T-cell (primary cell): ENCODE measurements around the gene LSMEM2. TPM values are rescaled to one million over a fixed set of nuclear protein-coding genes. Genes with fewer than 3 reads are reported as not detected.
A peak's percentile ranks its signal among the peaks of the same experiment; 100 is the strongest.

Source experiments
- ATAC-seq, 4 experiments: fragments of 200-7000 bp in 3 of 4; fragments of 150-1000 bp in 1 of 4; cut with Tn5 transposase; replicated peaks in 1 of 4; 1 replicate in 3 of 4; 2 replicates in 1 of 4; pipeline ENCODE4 v1.10.0; 2021; ENCODE audit warnings: moderate library complexity in 3 of 4, mild to moderate bottlenecking in 2 of 4, moderate number of reproducible peaks in 1 of 4
- CTCF ChIA-PET, 2 donors: fragments of 300-600 bp; sonication (Branson Sonifier 250); formaldehyde crosslinking; loops; one replicate each; lab custom pipeline; 2022; ENCODE audit warnings: antibody characterized with exemption in 2 of 2; lab: Charles Lee
- POLR2A ChIA-PET, 2 donors: fragments of 300-600 bp; sonication (Branson Sonifier 250); formaldehyde crosslinking; loops; one replicate each; lab custom pipeline; 2022; ENCODE audit warnings: antibody characterized with exemption in 2 of 2; lab: Charles Lee
- DNase-seq, 35 experiments: peaks; one replicate each; pipeline versions ENCODE4 v3.0.0 to v3.0.0-alpha.2; 2013 to 2023
- H3K27ac ChIP-seq: one replicate; pipeline ENCODE4 v1.5.1; 2013; ENCODE audit warnings: low read length
- H3K27me3 ChIP-seq, 2 experiments: replicated peaks in 1 of 2; 1 replicate in 1 of 2; 2 replicates in 1 of 2; pipeline versions ENCODE4 v1.6.1 to v1.7.0; 2013; ENCODE audit warnings: low read length in 1 of 2, mixed read lengths in 1 of 2; ENCODE audit not compliant: control insufficient read depth in 2 of 2, insufficient read depth in 2 of 2; ENCODE audit errors: extremely low read depth in 1 of 2
- H3K36me3 ChIP-seq, 2 donors: 1 replicate in 1 of 2; 2 replicates in 1 of 2; pipeline versions ENCODE4 v1.6.1 to v1.7.0; 2013; ENCODE audit warnings: low read length in 1 of 2; ENCODE audit not compliant: control insufficient read depth in 2 of 2, insufficient read depth in 1 of 2; ENCODE audit errors: extremely low read depth in 1 of 2
- H3K4me1 ChIP-seq, 2 experiments: 1 replicate in 1 of 2; 2 replicates in 1 of 2; pipeline versions ENCODE4 v1.6.1 to v1.7.0; 2013; ENCODE audit warnings: low read length in 2 of 2, mixed read lengths in 1 of 2; ENCODE audit not compliant: insufficient read depth in 2 of 2, control insufficient read depth in 1 of 2; ENCODE audit errors: extremely low read depth in 1 of 2
- H3K4me3 ChIP-seq, 2 donors: 1 replicate in 1 of 2; 2 replicates in 1 of 2; pipeline versions ENCODE4 v1.5.1 to v1.7.0; 2013; ENCODE audit warnings: mild to moderate bottlenecking in 2 of 2, low read length in 1 of 2, moderate library complexity in 1 of 2; ENCODE audit not compliant: control insufficient read depth in 1 of 2; ENCODE audit errors: extremely low read depth in 1 of 2
- H3K9me3 ChIP-seq: 2 replicates; pipeline ENCODE4 v1.7.0; 2013
- H3K27ac Mint-ChIP-seq, 2 donors: one replicate each; pipeline ENCODE4 v1.8.0; 2020 to 2021; ENCODE audit warnings: mild to moderate bottlenecking in 2 of 2, mixed read lengths in 2 of 2
- H3K27me3 Mint-ChIP-seq, 2 donors: one replicate each; pipeline ENCODE4 v1.8.0; 2021 to 2022; ENCODE audit warnings: mixed read lengths in 2 of 2
- H3K36me3 Mint-ChIP-seq: one replicate; pipeline ENCODE4 v1.8.0; 2021; ENCODE audit warnings: mixed read lengths
- H3K4me1 Mint-ChIP-seq, 3 donors: one replicate each; pipeline ENCODE4 v1.8.0; 2020 to 2022; ENCODE audit warnings: mixed read lengths in 3 of 3, mild to moderate bottlenecking in 1 of 3
- H3K4me3 Mint-ChIP-seq, 3 donors: one replicate each; pipeline ENCODE4 v1.8.0; 2020 to 2022; ENCODE audit warnings: mild to moderate bottlenecking in 3 of 3, mixed read lengths in 3 of 3, moderate library complexity in 3 of 3
- H3K9me3 Mint-ChIP-seq, 3 donors: one replicate each; pipeline ENCODE4 v1.8.0; 2020 to 2022; ENCODE audit warnings: mixed read lengths in 3 of 3
- WGBS: methylation state at CpG from one replicate; pipeline ENCODE4 v1.1.5; 2013; ENCODE audit warnings: missing lambda C conversion rate; ENCODE audit not compliant: insufficient coverage; 5-methylcytosine and 5-hydroxymethylcytosine counted together
- total RNA-seq, 35 experiments: library from RNA in 6 of 35; stranded (reverse) in 6 of 35; fragments of 120-200 nt in 1 of 35; gene quantifications; one replicate each; pipeline versions ENCODE4 v1.2.1 to v1.2.4 and lab custom pipeline; 2013 to 2026

LSMEM2 gene
- total RNA-seq, 5 donors from 2014 or later (not counting 1 experiment from before 2014, with no cell fraction given): not detected

DNA sequence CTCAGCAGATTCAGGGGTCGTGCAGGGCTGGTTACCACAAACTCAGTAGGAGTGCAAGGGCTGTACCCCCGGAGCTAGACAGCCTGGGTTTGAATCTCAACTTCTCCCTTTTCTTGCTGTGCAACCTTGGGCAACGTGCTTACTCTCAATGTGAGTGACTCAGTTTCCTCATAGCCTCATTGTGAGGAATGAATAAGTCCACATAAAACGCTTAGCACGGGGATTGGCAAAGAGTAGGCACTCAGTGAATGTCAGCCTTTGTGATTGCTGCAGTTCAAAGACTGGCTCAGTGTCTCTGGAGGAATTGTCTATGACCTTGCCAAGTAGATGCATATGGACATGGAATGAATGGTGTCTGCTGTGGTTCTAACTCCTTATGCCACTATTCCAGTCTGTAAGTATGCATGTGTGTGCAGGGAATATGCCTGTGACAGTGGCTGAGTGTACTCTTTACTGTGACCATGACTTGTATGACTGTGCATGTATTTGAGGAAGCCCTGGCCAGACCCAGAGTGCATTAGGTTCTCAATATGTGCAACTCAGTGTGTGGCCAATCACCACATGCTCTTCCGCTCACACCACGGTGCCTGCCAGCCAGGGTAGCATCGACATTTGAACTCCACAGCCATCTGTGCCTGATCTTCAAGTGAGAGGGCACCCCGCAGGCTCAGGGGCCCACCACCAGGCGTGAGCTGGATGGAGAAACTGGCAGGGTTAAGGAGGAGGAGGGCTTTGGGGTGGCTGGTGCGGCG lies 21.2 kb downstream of the LSMEM2 start:
- Mint-ChIP-seq H3K4me3 (peak overlapping the region; percentile 95 to 97 (median 96)), H3K27me3 (no peaks in the 10 kb centered on the region), H3K4me1 (peaks cover 25 to 33% (median 33%) of the 10 kb centered on the region in 3 donors), H3K9me3 (no peaks in the 10 kb centered on the region), H3K36me3 (no peaks in the 10 kb centered on the region), H3K27ac (peak overlapping the region; percentile 98 to 100)
- no peak for DNase-seq
- Histone ChIP-seq H3K27me3 (no peaks in the 10 kb centered on the region), H3K4me1 (peaks cover 9 to 38% of the 10 kb centered on the region in 2 experiments), H3K9me3 (no peaks in the 10 kb centered on the region), H3K27ac (peak overlapping the region; percentile 95), H3K36me3 (peaks cover 4 to 5% of the 10 kb centered on the region in 2 donors), H3K4me3 (peak overlapping the region; percentile 74 to 92)
- CTCF ChIA-PET: interaction anchor here in 1 of 2 donors (0.5 to 1.8 kb wide), 10 partner anchors 17 to 292 kb away, joined by 3 to 16 read pairs (median 7); partner anchors contain the start of genes CYB561D2, GNAI2 and NPRL2
- 61% methylated on average over 7 of the region's 12 CpGs for WGBS
- POLR2A ChIA-PET: interaction anchor here in 1 of 2 donors (0.6 to 1.9 kb wide), 4 partner anchors 21 to 486 kb away, joined by 3 to 13 read pairs (median 6); partner anchors contain the start of gene UBA7
- no peak for ATAC-seq

- WGBS: 98% methylated on average over 4 of the region's 6 CpGs
Measured at GRCh38 chr3:50300681-50301254, 21.9 kb downstream of the LSMEM2 start.

DNA sequence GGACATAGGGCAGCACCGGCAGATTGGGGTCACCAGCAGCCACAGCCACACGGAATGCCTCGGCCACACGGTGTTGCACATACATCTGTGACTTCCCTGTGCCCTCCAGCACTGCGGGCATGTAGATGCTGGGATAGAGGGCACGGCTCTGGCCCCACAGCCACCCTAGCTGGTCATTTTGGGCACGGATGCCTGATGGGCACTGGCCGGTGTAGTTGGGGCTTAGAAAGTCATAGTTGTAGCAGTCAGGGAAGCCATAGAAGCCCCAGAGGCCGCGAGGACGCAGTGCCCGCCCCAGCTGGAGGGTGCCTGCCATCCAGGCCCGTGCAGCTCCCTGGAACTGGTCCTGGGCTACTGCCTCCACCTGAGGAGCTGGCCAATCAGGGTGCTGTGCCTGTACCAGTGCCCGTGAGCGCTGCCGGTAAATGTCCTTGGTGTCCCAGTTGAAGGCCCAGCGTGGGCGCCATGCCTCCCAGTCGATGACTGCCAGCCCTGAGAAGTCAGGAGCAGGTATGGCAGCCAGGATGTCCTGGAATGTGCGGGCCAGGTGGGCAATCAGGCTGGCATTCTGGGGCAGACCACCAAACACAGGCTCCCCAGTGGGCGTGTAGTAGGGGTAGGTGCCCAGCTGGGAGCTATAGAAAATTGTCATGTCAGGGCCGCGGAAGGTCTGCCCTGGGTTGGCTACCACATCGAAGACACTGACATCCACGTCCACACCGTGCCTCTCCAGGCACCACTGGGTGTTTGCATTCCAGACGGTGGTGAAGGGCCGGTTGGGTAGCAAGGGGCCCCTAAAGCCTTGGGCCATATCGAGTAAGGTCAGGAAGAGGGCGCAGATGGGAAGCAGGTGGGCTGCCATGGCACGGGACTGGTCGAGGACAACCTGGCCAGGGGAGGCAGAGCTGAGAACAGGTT lies 23.5 kb downstream of the LSMEM2 start:
- Histone ChIP-seq H3K4me3 (no peak overlapping the region), H3K4me1 (peaks cover 9 to 34% of the 10 kb centered on the region in 2 experiments), H3K27me3 (no peaks in the 10 kb centered on the region), H3K9me3 (no peaks in the 10 kb centered on the region), H3K36me3 (peaks cover 0 to 4% of the 10 kb centered on the region in 2 donors), H3K27ac (no peak overlapping the region)
- H3K4me3 Mint-ChIP-seq: no peak overlapping the region
- H3K9me3 Mint-ChIP-seq: no peaks in the 10 kb centered on the region
- no peak overlapping the region for H3K27ac Mint-ChIP-seq
- peaks cover 25 to 30% (median 30%) of the 10 kb centered on the region in 3 donors for H3K4me1 Mint-ChIP-seq
- no peak for DNase-seq
- ChIA-PET POLR2A (no interaction called here), CTCF (no interaction called here)
- H3K27me3 Mint-ChIP-seq: no peaks in the 10 kb centered on the region
- 96% methylated on average over 32 of the region's 32 CpGs for WGBS
- no peaks in the 10 kb centered on the region for H3K36me3 Mint-ChIP-seq
- no peak for ATAC-seq

More at GRCh38 chr3:50300681-50301254, 21.9 kb downstream of the LSMEM2 start:
- Histone ChIP-seq H3K36me3 (peaks cover 4 to 5% of the 10 kb centered on the region in 2 donors), H3K4me1 (peaks cover 9 to 38% of the 10 kb centered on the region in 2 experiments), H3K4me3 (no peak overlapping the region), H3K27me3 (no peaks in the 10 kb centered on the region), H3K9me3 (no peaks in the 10 kb centered on the region), H3K27ac (no peak overlapping the region)
- ChIA-PET CTCF (interaction anchor here in 1 of 2 donors (0.6 kb wide), 1 partner anchor 26 kb away, joined by 3 read pairs; no protein-coding TSS in a partner anchor), POLR2A (interaction anchor here (0.6 to 1.9 kb wide), 2 partner anchors 36 to 49 kb away, joined by 5 to 10 read pairs; no protein-coding TSS in a partner anchor)
- Mint-ChIP-seq H3K9me3 (no peaks in the 10 kb centered on the region), H3K36me3 (no peaks in the 10 kb centered on the region), H3K4me3 (peak overlapping the region; percentile 28 to 97 (median 96)), H3K27ac (peak overlapping the region; percentile 98 to 100), H3K27me3 (no peaks in the 10 kb centered on the region), H3K4me1 (peaks cover 25 to 33% (median 33%) of the 10 kb centered on the region in 3 donors)
- no peak for ATAC-seq
- no peak for DNase-seq

DNA sequence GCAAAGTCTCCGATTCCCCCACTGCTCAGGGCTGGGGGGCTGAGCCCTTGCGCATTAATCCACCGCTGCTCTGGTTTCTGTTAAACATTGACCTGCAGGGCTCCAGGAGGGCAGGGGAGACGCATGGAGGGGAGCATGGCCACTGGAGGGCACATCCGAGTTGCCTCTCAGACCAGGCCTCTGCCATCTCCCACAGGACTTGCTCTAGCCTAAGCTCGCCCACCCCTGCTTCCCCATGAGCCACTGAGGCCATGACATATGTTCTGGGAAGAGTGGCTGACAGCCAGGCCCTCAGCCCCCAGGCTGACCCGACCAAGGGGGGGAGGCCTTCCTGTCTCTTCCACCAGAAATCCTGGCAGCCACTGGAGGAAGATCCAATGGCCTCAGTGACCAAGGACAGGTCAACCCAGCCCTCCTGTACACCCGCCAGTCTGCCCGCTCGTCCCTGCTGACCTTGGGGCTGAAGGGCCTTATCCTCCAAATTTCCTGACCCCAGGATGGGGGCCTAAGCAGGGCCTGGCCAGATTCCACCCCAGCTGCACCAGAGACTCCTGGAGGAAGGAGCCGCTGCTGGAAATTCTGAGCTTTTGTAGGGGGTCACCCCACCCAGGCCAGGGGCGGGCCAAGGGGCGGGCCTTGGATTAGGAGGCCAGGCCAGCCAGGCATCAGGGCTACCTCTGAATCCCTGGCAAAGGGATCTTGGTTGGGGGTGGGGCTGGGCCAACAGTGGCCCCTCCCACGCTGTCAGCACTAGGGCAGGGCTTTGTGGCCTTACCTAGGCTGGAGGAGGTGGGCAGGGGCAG lies 24.3 kb downstream of the LSMEM2 start, which contains the start of gene HYAL1:
Gene HYAL1 (minus strand): TSS at position 562 of the 803 bp plus-strand sequence. CDS start 618 bp downstream, outside the sequence.
- ChIA-PET POLR2A (no interaction called here), CTCF (no interaction called here)
- Histone ChIP-seq H3K9me3 (no peaks in the 10 kb centered on the region), H3K4me1 (peaks cover 8 to 26% of the 10 kb centered on the region in 2 experiments), H3K36me3 (peaks cover 0 to 4% of the 10 kb centered on the region in 2 donors), H3K4me3 (no peak within 1 kb of the TSS), H3K27ac (no peak within 1 kb of the TSS), H3K27me3 (no peaks in the 10 kb centered on the region)
- ATAC-seq (no peak), DNase-seq (no peak)
- peaks cover 21 to 23% (median 21%) of the 10 kb centered on the region in 3 donors for H3K4me1 Mint-ChIP-seq
- no peaks in the 10 kb centered on the region for H3K36me3 Mint-ChIP-seq
- no peak within 1 kb of the TSS for H3K27ac Mint-ChIP-seq
- no peaks in the 10 kb centered on the region for H3K27me3 Mint-ChIP-seq
- H3K4me3 Mint-ChIP-seq: no peak within 1 kb of the TSS
- no peaks in the 10 kb centered on the region for H3K9me3 Mint-ChIP-seq
- 89% methylated on average over 10 of the region's 14 CpGs for WGBS

GRCh38 chr3:50304601-50305000 lies 25.7 kb downstream of the LSMEM2 start:
- Mint-ChIP-seq H3K4me3 (no peak overlapping the region), H3K27ac (no peak overlapping the region), H3K9me3 (no peaks in the 10 kb centered on the region), H3K27me3 (no peaks in the 10 kb centered on the region), H3K36me3 (no peaks in the 10 kb centered on the region), H3K4me1 (peaks cover 11 to 13% (median 12%) of the 10 kb centered on the region in 3 donors)
- H3K27ac ChIP-seq: no peak overlapping the region
- H3K36me3 ChIP-seq: peaks cover 0 to 4% of the 10 kb centered on the region in 2 donors
- H3K4me3 ChIP-seq: no peak overlapping the region
- no peak for ATAC-seq
- no peaks in the 10 kb centered on the region for H3K9me3 ChIP-seq
- no peaks in the 10 kb centered on the region for H3K27me3 ChIP-seq
- ChIA-PET POLR2A (no interaction called here), CTCF (interaction anchor here (0.6 to 1.4 kb wide), 2 partner anchors 19 to 50 kb away, joined by 3 read pairs; no protein-coding TSS in a partner anchor)
- DNase-seq: no peak
- peaks cover 4 to 17% of the 10 kb centered on the region in 2 experiments for H3K4me1 ChIP-seq
